Measurements from ENCODE around the gene EML6.

The EML6 gene

GRCh38 chr2:55001716-55002115 lies 278.3 kb downstream of the EML6 start:
- DNase-seq (ENCODE audit: low spot score) = no peak

- DNase-seq (ENCODE audit: low spot score) = no peak
These were observed 280.5 kb downstream of the EML6 start for GRCh38 chr2:55003706-55004639.

GRCh38 chr2:55006306-55006705 lies 282.8 kb downstream of the EML6 start:
- DNase-seq (ENCODE audit: low spot score) = no peak

- no peak for DNase-seq (ENCODE audit: low spot score)
These were observed 286.0 kb downstream of the EML6 start for GRCh38 chr2:55009277-55010060.

- DNase-seq (ENCODE audit: low spot score) = peak; percentile 93
These were observed 286.7 kb downstream of the EML6 start for GRCh38 chr2:55010149-55010591.

GRCh38 chr2:55010915-55011314 lies 287.5 kb downstream of the EML6 start:
- peak; percentile 42 for DNase-seq (ENCODE audit: low spot score)

- no peak for DNase-seq (ENCODE audit: low spot score)
These were observed 288.6 kb downstream of the EML6 start for GRCh38 chr2:55011831-55012671.

- no peak for DNase-seq (ENCODE audit: low spot score)
These were observed 289.4 kb downstream of the EML6 start for GRCh38 chr2:55012672-55013484.

GRCh38 chr2:55013936-55014335 lies 290.5 kb downstream of the EML6 start:
- no peak for DNase-seq (ENCODE audit: low spot score)

GRCh38 chr2:55014962-55015939 lies 291.8 kb downstream of the EML6 start:
- DNase-seq (ENCODE audit: low spot score) = peak; percentile 75

GRCh38 chr2:55017428-55017827 lies 294.0 kb downstream of the EML6 start:
- no peak for DNase-seq (ENCODE audit: low spot score)

GRCh38 chr2:55017880-55018279 lies 294.4 kb downstream of the EML6 start:
- DNase-seq (ENCODE audit: low spot score) = no peak

GRCh38 chr2:55018619-55019018 lies 295.2 kb downstream of the EML6 start:
- no peak for DNase-seq (ENCODE audit: low spot score)

GRCh38 chr2:55019526-55020258 lies 296.2 kb downstream of the EML6 start:
- peak; percentile 63 for DNase-seq (ENCODE audit: low spot score)
